GM12873 (cell line): ENCODE measurements around the gene FCHSD2.

Experiments used
- CTCF ChIP-seq: IDR thresholded peaks from 2 replicates; pipeline ENCODE4 v1.5.1; 2012; ENCODE audit warnings: low read depth, mild to moderate bottlenecking, moderate library complexity, low read length, control low read depth; ENCODE audit not compliant: insufficient read depth; ENCODE audit errors: missing control alignments

Gene FCHSD2

GRCh38 chr11:72959998-72960731 is 182.0 kb downstream of the FCHSD2 start:
- TF ChIP-seq CTCF = no peak

GRCh38 chr11:72958791-72959190 is 183.3 kb downstream of the FCHSD2 start:
- TF ChIP-seq CTCF = no peak

- TF ChIP-seq CTCF = no peak
These were observed 186.7 kb downstream of the FCHSD2 start for GRCh38 chr11:72955466-72955865.

DNA sequence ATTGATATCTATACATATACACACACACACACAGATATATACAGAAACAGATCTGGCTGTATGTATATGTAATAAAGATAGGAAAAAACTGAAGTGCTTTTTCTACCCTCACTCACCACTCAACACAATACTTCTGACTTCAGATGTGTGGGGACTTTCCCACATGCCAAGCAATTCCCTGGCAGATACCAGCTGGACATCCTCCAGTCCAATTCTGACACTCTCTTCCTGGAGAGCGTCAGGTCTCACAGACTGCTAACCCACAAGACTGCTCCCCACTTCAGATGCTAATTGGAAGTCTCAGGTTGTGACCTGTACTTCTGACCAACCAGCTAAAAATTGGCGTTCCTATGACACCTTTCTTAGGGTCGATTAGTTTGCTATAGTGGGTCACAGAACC is 187.3 kb downstream of the FCHSD2 start:
- TF ChIP-seq CTCF = no peak

- no peak for TF ChIP-seq CTCF
These were observed 188.5 kb downstream of the FCHSD2 start for GRCh38 chr11:72953637-72954036.

GRCh38 chr11:72951888-72952287 is 190.2 kb downstream of the FCHSD2 start:
- TF ChIP-seq CTCF = no peak

DNA sequence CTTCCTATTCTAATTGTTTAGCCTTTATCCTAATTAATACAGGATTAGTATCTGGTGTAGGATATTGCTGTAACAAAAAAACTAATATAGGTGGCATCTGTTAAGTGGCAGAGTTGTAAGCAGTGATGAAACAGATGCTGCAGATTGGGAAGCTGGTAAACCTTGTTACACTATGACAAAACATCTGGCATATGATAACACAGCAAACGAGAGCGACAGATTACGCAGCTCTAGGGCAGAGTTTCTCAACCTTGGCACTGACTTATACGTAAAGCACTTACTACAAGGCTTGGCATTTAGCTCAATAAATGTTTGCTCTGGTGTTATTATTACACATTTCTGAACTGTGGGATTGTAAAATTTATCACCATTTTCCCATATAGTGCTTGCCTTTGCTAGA is 190.9 kb downstream of the FCHSD2 start:
- TF ChIP-seq CTCF = no peak
